GM13977 (cell line): ENCODE measurements around the gene CYTH1.

Source experiments
- DNase-seq: peaks from one replicate; pipeline ENCODE4 v3.0.0; 2012; ENCODE audit warnings: low spot score
- in situ Hi-C: fragments of 300-500 bp; cut with MboI; formaldehyde crosslinking; loops from one replicate; pipeline ENCODE4 v1.12.0; 2022; ENCODE audit warnings: low sequenced_read_pairs, low pct_unique_long_range_greater_than_20kb, mixed read lengths, inconsistent platforms; ENCODE audit not compliant: unreplicated experiment
- TF ChIP-seq, protein P1 (sequence below): IDR thresholded peaks from 2 replicates; pipeline ENCODE4 v1.5.1; 2012; ENCODE audit warnings: mild to moderate bottlenecking, control low read depth; ENCODE audit not compliant: insufficient read depth; ENCODE audit errors: extremely low read depth, missing control alignments

CYTH1 gene

DNA sequence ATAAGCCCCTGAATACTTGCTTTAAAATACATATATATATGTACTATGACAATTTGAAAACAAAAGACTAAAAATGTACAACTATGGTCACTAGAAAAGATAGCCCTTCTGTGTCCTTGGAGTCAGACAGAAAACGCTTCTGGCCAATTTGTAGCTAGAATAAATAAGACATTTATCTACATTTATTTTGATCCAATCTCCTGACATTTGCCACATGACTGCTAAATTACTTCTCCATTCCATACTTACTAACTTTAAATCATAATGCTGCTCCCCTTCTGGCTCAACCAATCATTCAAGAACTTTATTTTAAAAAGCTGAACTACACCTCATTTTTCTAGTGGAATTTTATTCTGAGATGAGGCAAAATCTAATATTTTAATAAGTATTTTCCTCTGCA lies 65.8 kb downstream of the CYTH1 start:
- no peak for DNase-seq
- TF ChIP-seq, protein P1, sequence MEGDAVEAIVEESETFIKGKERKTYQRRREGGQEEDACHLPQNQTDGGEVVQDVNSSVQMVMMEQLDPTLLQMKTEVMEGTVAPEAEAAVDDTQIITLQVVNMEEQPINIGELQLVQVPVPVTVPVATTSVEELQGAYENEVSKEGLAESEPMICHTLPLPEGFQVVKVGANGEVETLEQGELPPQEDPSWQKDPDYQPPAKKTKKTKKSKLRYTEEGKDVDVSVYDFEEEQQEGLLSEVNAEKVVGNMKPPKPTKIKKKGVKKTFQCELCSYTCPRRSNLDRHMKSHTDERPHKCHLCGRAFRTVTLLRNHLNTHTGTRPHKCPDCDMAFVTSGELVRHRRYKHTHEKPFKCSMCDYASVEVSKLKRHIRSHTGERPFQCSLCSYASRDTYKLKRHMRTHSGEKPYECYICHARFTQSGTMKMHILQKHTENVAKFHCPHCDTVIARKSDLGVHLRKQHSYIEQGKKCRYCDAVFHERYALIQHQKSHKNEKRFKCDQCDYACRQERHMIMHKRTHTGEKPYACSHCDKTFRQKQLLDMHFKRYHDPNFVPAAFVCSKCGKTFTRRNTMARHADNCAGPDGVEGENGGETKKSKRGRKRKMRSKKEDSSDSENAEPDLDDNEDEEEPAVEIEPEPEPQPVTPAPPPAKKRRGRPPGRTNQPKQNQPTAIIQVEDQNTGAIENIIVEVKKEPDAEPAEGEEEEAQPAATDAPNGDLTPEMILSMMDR, result no peak
- in situ Hi-C loops, result no loop called here

DNA sequence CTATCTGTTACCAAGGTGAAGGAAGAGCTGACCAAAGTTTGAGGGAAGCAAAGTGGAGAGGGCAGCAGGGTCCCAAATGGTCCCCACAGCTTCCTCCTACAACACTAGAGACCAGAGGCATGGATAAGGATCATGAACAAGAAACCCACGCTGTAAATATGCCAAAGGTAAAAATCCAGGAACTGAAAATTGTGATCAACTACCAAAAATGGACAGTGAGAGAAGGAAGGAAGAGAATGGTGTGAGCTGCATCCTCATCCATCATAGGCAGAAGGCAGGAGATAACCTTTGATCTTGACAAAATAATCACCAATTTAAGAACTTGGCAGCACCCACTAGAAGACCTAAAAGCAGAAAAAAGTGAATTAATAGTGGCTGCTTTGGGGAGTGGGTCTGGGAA lies 66.2 kb downstream of the CYTH1 start:
- TF ChIP-seq, protein P1, result no peak
- in situ Hi-C loops, result no loop called here
- DNase-seq, result no peak

DNA sequence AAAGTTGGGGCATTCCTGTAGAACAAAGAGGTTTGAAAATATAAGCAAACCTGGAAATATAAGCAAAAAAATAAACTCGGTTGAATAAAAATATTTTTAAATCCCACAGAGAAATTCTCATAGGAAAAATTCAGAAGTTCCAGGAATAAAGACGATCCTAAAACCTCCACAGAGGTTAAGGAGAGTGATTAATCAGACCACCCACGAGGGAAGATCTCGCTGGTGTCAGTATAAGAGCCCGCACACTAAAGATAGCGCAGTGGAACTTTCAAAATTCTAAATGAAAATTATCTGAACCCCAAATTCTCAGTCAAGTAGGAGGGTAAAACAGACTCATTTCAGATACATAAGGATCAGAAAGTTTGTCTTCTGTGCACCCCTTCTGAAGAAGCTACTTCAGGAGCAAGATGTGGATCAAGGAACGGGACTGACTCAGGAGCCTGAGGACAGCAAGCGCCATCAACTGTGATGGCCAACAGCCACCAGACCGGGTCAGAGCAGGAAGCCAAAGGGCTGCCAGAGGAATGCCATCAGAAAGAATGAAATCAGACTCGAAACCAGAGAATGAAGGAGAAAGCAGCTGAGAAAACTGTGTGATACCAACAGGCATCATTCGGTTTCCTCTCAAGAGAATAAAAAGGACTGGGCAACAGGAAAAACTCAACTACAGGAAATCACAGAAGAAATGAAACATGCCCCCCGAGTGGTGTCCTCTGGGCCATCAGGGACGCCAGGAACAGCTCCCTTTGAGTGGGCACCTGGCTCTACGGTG lies 66.9 kb downstream of the CYTH1 start:
- DNase-seq, result no peak
- in situ Hi-C loops, result no loop called here
- TF ChIP-seq, protein P1, result no peak

DNA sequence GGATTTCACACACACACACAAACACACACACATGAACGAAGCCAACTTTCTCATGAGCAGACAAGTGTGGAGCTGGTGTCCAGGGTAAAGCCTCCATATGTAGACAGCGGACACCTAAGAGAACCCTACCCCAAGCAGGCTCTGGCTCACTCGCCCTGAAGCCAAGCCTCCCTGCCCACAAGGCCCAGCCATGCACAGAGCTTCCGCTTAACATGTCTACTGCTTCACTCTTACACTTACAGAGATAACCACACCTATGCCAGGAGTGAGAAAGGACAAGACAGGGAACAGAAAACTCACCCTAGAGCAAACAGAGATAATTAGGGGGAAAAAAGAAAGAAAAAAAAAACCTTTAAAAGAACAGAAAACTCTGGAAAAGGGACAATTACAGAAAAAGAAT lies 67.5 kb downstream of the CYTH1 start:
- in situ Hi-C loops, result no loop called here
- DNase-seq, result no peak
- TF ChIP-seq, protein P1, result no peak

DNA sequence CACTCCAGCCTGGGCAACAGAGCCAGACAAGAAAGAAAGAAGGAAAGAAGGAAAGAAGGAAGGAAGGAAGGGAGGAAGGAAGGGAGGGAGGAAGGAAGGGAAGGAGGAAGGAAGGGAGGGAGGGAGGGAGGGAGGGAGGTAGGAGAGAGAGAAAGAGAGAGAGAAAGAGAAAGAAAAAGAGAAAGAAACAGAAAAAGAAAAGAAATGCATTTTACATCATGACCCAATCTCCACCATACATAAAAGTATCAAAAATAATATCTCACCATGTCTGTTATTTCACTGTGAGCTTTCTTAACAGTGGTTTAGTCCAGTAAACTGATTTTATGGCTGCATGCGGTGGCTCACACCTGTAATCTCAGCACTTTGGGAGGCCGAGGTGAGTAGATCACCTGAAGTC lies 70.0 kb downstream of the CYTH1 start:
- no peak for DNase-seq
- in situ Hi-C loops, result no loop called here
- TF ChIP-seq, protein P1, result no peak

DNA sequence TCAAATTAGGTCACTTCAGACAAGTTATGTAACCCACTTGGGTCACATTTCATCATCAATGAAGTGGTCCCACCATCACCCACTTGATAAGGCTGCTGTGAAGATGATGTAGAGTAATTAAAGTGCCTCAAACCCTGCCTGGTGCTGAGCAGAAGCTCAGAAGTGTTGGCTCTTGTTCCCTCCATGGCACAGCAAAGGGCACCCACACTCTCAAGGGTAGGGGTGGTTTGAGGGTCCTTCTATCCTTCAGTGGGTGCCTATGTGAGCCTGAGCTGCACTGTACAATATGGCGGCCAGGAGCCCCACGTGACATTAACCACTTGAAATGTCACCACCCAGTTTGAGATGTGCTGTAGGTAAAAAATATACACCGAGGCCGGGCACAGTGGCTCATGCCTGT lies 71.5 kb downstream of the CYTH1 start:
- TF ChIP-seq, protein P1, result no peak
- DNase-seq, result no peak
- in situ Hi-C loops, result no loop called here

DNA sequence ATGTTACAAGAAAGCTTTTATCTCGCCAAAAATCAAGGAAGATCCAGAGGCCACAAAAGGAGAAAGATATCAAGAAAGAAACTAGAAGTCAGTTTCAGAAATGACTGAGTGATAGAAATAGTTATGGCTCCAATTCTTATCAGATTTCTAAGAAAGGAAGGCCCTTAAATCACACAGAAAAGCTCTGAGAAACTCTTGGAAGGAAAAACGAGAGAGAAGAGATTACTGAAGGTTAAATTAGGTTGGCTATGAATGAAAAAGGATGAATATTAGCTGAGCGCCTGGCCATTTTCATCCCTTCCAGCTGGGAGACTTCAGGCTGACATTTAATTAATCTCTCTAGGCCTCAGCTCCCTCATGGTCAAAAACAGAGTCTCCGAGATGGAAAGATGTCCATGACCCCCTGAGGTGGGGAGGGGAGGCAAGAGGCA lies 72.3 kb downstream of the CYTH1 start:
- TF ChIP-seq, protein P1, result no peak
- DNase-seq, result no peak
- in situ Hi-C loops, result no loop called here
